ENCODE measurements around the gene RPL32. TPM values are rescaled to one million over a fixed set of nuclear protein-coding genes. Genes with fewer than 3 reads are reported as not detected.

The RPL32 gene
- total RNA-seq, 4 donors from 2014 or later = 373 to 937 (median 550) TPM

- Histone ChIP-seq H3K36me3 (peaks cover 0 to 47% (median 14%) of the 10 kb centered on the region in 4 donors), H3K9me3 (no peaks in the 10 kb centered on the region), H3K4me3 (peak overlapping the region in 1 of 4 donors; percentile 79), H3K4me1 (peaks cover 5 to 40% (median 26%) of the 10 kb centered on the region in 4 donors), H3K27me3 (no peaks in the 10 kb centered on the region), H3K27ac (no peak overlapping the region)
- TF ChIP-seq POLR2A (IDR thresholded peaks at IDR 0.05) (no peak), CTCF (IDR thresholded peaks at IDR 0.05) (no peak), EP300 (IDR thresholded peaks at IDR 0.05; ENCODE audit: low read depth) (no peak), POLR2AphosphoS5 (IDR thresholded peaks at IDR 0.05) (no peak)
- 67 to 84% methylated on average over 3 to 11 of the region's 11 CpGs for WGBS, 2 donors (ENCODE audit: low coverage in 1 of 2)
- no peak for DNase-seq
- intact Hi-C loops (cut with DNase I; ENCODE audit: low total_unique reads) = no loop called here
- in situ Hi-C loops (cut with MboI; ENCODE audit: low pct_ligation_motif_present in 1 of 4, low pct_unique_long_range_greater_than_20kb in 1 of 4, low sequenced_read_pairs in 3 of 4) = no loop called here
Measured at GRCh38 chr3:12839156-12839946, 2.0 kb downstream of the RPL32 start.

- TF ChIP-seq POLR2AphosphoS5 (IDR thresholded peaks at IDR 0.05) (no peak), EP300 (IDR thresholded peaks at IDR 0.05; ENCODE audit: low read depth) (no peak), CTCF (IDR thresholded peaks at IDR 0.05) (no peak), POLR2A (IDR thresholded peaks at IDR 0.05) (no peak)
- Histone ChIP-seq H3K27me3 (no peaks in the 10 kb centered on the region), H3K27ac (no peak overlapping the region), H3K4me1 (peaks cover 5 to 40% (median 26%) of the 10 kb centered on the region in 4 donors), H3K36me3 (peaks cover 0 to 51% (median 18%) of the 10 kb centered on the region in 4 donors), H3K4me3 (no peak overlapping the region), H3K9me3 (no peaks in the 10 kb centered on the region)
- intact Hi-C loops (cut with DNase I; ENCODE audit: low total_unique reads) = no loop called here
- WGBS, 2 donors (ENCODE audit: low coverage in 1 of 2) = 40 to 71% methylated on average over 2 to 13 of the region's 13 CpGs
- no peak for DNase-seq
- in situ Hi-C loops (cut with MboI; ENCODE audit: low pct_ligation_motif_present in 1 of 4, low pct_unique_long_range_greater_than_20kb in 1 of 4, low sequenced_read_pairs in 3 of 4) = no loop called here
Measured at GRCh38 chr3:12838179-12838965, 3.0 kb downstream of the RPL32 start.

- intact Hi-C loops (cut with DNase I; ENCODE audit: low total_unique reads) = no loop called here
- no peaks in the 10 kb centered on the region for H3K9me3 ChIP-seq
- H3K27ac ChIP-seq = no peak overlapping the region
- no peak for DNase-seq
- no peak overlapping the region for H3K4me3 ChIP-seq
- 69 to 72% methylated on average over 6 of the region's 6 CpGs for WGBS, 2 donors (ENCODE audit: low coverage in 1 of 2)
- no peaks in the 10 kb centered on the region for H3K27me3 ChIP-seq
- in situ Hi-C loops (cut with MboI; ENCODE audit: low pct_ligation_motif_present in 1 of 4, low pct_unique_long_range_greater_than_20kb in 1 of 4, low sequenced_read_pairs in 3 of 4) = no loop called here
- H3K4me1 ChIP-seq = peaks cover 5 to 40% (median 26%) of the 10 kb centered on the region in 4 donors
- H3K36me3 ChIP-seq = peaks cover 0 to 51% (median 22%) of the 10 kb centered on the region in 4 donors
- no peak for TF ChIP-seq EP300 (IDR thresholded peaks at IDR 0.05; ENCODE audit: low read depth)
- TF ChIP-seq POLR2A (IDR thresholded peaks at IDR 0.05) = no peak
- TF ChIP-seq POLR2AphosphoS5 (IDR thresholded peaks at IDR 0.05) = no peak
Measured at GRCh38 chr3:12837295-12837986, 3.9 kb downstream of the RPL32 start.

- Histone ChIP-seq H3K27me3 (no peaks in the 10 kb centered on the region), H3K4me3 (no peak overlapping the region), H3K27ac (no peak overlapping the region), H3K36me3 (peaks cover 0 to 51% (median 23%) of the 10 kb centered on the region in 4 donors), H3K4me1 (peaks cover 5 to 30% (median 21%) of the 10 kb centered on the region in 4 donors), H3K9me3 (no peaks in the 10 kb centered on the region)
- 83 to 91% methylated on average over 2 to 6 of the region's 6 CpGs for WGBS, 2 donors (ENCODE audit: low coverage in 1 of 2)
- intact Hi-C loops (cut with DNase I; ENCODE audit: low total_unique reads) (no loop called here), in situ Hi-C loops (cut with MboI; ENCODE audit: low pct_ligation_motif_present in 1 of 4, low pct_unique_long_range_greater_than_20kb in 1 of 4, low sequenced_read_pairs in 3 of 4) (no loop called here)
- no peak for DNase-seq
- no peak for TF ChIP-seq CTCF (IDR thresholded peaks at IDR 0.05)
- TF ChIP-seq POLR2A (IDR thresholded peaks at IDR 0.05) = no peak
- no peak for TF ChIP-seq POLR2AphosphoS5 (IDR thresholded peaks at IDR 0.05)
- TF ChIP-seq EP300 (IDR thresholded peaks at IDR 0.05; ENCODE audit: low read depth) = no peak
Measured at GRCh38 chr3:12835052-12835665, 6.2 kb downstream of the RPL32 start.
